HAP-1 (cell line): ENCODE measurements around the gene MLN.

Source experiments
- DNase-seq, 2 experiments: peaks; one replicate each; pipeline ENCODE4 v3.0.0-alpha.2; 2016 to 2020; ENCODE audit warnings: low spot score in 2 of 2
- H3K27me3 ChIP-seq: fragments of 250-450 bp; sonication (Bioruptor Pico); 2 replicates; pipeline ENCODE4 v1.5.1; 2020; ENCODE audit warnings: low read depth, mild to moderate bottlenecking, moderate library complexity
- H3K36me3 ChIP-seq: fragments of 250-450 bp; sonication (Bioruptor Pico); replicated peaks from 2 replicates; pipeline ENCODE4 v1.5.1; 2020; ENCODE audit warnings: mild to moderate bottlenecking
- H3K4me1 ChIP-seq: fragments of 250-450 bp; sonication (Bioruptor Pico); 2 replicates; pipeline ENCODE4 v1.5.1; 2020; ENCODE audit warnings: mild to moderate bottlenecking
- H3K4me3 ChIP-seq: fragments of 250-450 bp; sonication (Bioruptor Pico); 2 replicates; pipeline ENCODE4 v1.5.1; 2020; ENCODE audit warnings: mild to moderate bottlenecking, moderate library complexity
- H3K9me3 ChIP-seq: fragments of 250-450 bp; sonication (Bioruptor Pico); 2 replicates; pipeline ENCODE4 v1.5.1; 2020; ENCODE audit warnings: mild to moderate bottlenecking, moderate library complexity
- in situ Hi-C: fragments of 300-500 bp; cut with MboI; formaldehyde crosslinking; loops from 3 replicates; pipeline ENCODE4 v1.14.3; 2020; ENCODE audit warnings: low sequenced_read_pairs, inconsistent platforms, mixed read lengths

The MLN gene

DNA sequence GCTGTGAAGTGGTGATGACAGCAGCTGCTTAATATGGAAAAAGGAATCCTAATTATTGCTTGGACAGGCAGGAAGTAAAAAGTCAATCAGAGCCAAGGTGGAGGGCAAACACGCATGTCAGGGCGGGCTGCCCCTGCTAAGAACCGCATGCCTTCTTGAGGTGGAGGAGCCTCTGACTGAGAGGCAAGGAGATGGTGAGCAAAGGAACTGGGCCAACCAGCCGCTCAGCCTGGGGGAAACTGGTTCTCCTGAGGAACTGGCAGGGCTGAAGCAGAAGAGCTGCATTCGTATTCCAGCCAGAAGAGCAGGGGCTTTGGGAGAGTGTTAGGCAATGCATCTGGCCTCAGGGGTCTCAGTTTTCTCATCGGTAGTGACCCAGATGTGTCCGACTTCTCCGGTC lies 13.1 kb upstream of the MLN start:
- in situ Hi-C loops: no loop called here

DNA sequence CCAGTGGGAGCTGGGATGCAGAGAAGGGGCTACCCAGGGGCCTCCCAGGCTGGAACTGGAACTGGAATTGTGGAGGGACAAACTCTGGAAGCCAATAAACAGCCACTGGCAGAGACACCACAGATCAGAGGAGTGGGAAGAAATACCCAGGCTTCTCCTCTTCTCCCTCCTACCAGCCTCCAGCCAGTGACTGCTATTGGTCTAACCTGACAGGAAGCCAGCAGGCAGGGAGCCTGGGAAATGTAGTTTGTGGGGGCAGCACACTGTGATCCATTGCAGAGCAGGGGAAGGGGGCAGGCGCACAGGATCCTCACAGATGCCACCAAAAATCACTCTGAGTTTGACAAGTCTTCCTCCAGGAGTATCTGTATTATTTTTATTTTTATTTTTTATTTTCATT lies 12.1 kb upstream of the MLN start:
- Histone ChIP-seq H3K36me3 (no peaks in the 10 kb centered on the region), H3K4me3 (no peak overlapping the region), H3K4me1 (peaks cover 5% of the 10 kb centered on the region), H3K27me3 (peaks cover 6% of the 10 kb centered on the region; the same call in 1 of the 2 replicates), H3K9me3 (no peaks in the 10 kb centered on the region)
- DNase-seq: peak in 1 of 2 experiments; percentile 68
- in situ Hi-C loops: no loop called here

More for the DNA sequence above, 13.1 kb upstream of the MLN start:
- H3K36me3 ChIP-seq: no peaks in the 10 kb centered on the region
- peaks cover 6% of the 10 kb centered on the region; the same call in 1 of the 2 replicates for H3K27me3 ChIP-seq
- no peak overlapping the region for H3K4me3 ChIP-seq
- no peaks in the 10 kb centered on the region; the same call in 1 of the 2 replicates for H3K4me1 ChIP-seq
- no peaks in the 10 kb centered on the region for H3K9me3 ChIP-seq
- no peak for DNase-seq

DNA sequence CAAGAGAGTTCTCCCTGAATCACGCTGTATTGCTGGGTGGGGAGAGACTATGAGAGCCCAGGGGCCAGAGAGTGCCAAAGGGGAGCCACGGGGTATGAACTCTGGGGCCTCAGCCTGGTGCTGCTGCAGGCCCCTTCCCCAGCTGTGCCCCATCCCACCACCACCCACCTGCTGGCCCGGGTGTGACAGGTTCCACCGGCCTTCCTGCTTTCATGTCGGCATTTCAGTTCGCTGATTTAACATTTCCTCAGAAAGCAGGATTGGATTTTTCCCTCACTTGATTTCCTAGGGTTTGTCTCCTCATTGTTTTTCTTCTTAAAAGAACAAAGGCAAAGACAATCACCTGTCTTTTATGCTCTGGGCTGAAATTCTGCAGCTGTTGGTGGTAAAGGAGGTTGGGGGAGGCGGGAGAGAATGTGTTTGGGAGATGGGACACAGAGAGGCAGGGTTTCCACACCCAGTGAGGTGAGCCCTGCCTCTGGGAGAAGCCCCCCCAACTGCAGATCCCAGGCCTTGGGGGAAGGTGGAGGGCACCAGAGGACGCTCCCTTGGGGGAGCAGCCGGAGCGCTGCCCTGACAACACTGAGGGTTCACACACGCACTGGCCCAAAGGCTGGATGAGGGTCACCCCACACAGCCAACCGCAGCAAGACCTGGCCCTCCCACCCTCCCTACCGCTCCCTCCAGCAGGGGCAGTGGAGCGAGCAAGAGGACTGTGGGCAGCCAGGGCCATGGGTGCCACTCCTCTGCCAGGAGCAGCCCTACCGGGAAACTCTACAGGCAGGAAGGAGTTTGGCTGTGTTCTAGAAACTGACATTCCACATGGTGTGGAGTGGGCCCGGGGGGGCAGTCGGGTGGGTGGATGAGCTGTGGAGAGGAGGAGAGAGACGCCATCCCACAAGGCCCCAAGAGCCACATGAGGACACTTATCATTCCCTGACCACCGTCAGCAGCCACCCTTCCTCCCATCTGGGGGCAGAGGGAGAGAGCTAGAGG lies 10.5 kb upstream of the MLN start:
- DNase-seq: no peak
- in situ Hi-C loops: no loop called here
- no peaks in the 10 kb centered on the region for H3K9me3 ChIP-seq
- peaks cover 6% of the 10 kb centered on the region; the same call in 1 of the 2 replicates for H3K27me3 ChIP-seq
- peaks cover 14% of the 10 kb centered on the region for H3K4me1 ChIP-seq
- H3K36me3 ChIP-seq: no peaks in the 10 kb centered on the region
- no peak overlapping the region for H3K4me3 ChIP-seq

DNA sequence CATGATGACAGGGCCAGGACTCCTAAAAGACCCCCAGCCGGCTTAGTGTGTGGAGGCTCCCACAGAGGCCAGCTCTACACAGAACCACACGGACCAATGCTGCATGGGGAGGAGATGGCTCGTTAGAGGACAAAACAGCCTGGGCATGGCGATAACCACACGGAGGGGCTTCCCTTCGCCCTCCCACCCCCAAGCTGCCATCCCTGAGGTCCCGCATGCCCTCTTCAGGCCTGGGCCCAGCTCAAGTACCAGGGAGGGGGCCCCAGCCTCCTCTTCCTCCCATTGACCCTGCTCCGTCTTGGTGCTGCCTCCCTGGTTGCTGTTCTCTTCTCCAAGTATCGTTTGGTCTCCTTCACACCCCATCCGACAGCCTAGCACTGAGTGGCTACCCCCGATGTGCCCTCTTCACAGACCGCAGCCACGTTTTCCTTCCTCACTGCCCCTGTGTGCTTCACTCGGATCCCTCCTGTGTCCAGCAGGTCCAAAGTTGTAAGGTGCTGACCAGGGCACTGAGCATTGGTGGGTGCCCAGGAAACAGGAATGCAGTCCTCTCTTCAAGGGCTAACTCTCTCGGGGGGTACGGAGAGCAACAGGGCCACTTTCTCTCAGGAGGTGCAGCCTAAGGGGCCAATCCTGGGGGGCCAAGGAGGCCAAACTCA lies 9.6 kb upstream of the MLN start:
- Histone ChIP-seq H3K4me1 (peaks cover 23% of the 10 kb centered on the region), H3K9me3 (no peaks in the 10 kb centered on the region), H3K4me3 (no peak overlapping the region), H3K27me3 (peaks cover 6% of the 10 kb centered on the region; the same call in 1 of the 2 replicates), H3K36me3 (no peaks in the 10 kb centered on the region)
- in situ Hi-C loops: no loop called here
- DNase-seq: no peak

DNA sequence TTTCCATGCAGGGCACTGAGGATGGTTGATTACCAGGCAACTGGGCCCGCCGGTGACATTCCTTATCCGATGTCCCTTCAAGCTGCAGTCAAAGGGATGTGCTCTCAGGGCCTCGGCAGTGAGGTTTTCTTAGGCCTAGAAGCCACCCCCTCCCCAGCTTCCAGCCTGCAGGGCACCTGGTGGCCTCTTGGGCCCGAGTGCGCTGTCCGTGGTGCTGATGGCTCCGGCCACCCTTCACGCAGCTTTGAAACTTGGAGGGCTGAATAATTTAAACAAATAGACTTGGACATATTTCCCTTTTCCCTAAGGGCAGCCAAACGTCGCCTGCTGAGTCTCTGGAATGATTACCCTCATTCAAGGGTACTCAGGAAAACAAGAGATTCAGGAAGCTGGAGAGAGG lies 8.9 kb upstream of the MLN start:
- peaks cover 27% of the 10 kb centered on the region for H3K4me1 ChIP-seq
- peaks cover 6% of the 10 kb centered on the region; the same call in 1 of the 2 replicates for H3K27me3 ChIP-seq
- H3K36me3 ChIP-seq: no peaks in the 10 kb centered on the region
- no peaks in the 10 kb centered on the region for H3K9me3 ChIP-seq
- DNase-seq: peak; percentile 33 to 86
- in situ Hi-C loops: no loop called here
- no peak overlapping the region for H3K4me3 ChIP-seq

DNA sequence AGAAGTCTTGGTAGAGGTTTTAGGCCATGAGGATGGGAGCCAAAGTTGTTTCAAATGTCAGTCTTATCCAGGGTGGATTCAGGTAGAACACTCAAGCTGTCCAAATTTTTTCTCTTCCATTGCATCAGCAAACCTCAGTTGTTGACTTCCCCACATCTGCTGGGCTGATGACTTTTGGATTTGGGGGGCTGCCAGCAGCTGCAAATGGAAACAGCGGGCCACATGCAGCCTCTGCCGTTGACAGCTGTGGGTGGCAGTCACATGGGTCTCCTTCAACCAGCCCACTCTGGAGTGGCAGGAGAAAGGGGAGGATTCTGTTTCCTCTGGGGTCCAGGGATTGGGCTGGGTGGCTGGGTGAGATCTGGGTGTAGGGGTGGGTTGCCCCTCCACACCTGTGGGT lies 5.8 kb upstream of the MLN start:
- in situ Hi-C loops: no loop called here
- Histone ChIP-seq H3K36me3 (no peaks in the 10 kb centered on the region), H3K9me3 (no peaks in the 10 kb centered on the region), H3K27me3 (no peaks in the 10 kb centered on the region), H3K4me1 (peaks cover 27% of the 10 kb centered on the region), H3K4me3 (no peak overlapping the region)
- peak in 1 of 2 experiments; percentile 41 for DNase-seq

DNA sequence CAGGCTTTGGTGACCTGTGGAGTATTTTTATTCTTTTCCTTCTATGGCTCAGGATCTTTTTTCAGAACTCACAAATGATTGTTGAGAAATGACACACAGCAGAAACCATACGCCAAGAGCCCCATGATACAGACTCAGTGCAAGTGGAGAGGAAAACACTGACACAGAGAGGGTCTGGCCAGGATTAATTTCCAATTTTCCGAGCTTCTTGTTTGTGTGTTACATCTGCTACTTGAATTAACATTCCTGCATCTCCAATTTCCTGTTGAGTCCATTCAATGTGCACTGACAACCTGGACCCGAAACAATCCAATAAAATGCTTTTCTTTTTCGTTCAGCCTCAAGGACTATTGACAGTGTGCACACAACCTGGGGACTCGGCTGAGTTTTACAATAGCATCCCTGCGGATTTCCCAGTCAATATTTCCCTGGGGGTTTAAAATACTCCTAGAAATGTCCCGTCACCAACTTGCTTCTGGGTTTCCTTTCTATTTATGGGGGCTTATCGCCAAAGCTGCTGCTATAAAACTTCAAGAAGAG lies 4.9 kb upstream of the MLN start:
- H3K9me3 ChIP-seq: no peaks in the 10 kb centered on the region
- no peaks in the 10 kb centered on the region for H3K27me3 ChIP-seq
- H3K4me1 ChIP-seq: peaks cover 27% of the 10 kb centered on the region
- no peak overlapping the region for H3K4me3 ChIP-seq
- no peaks in the 10 kb centered on the region for H3K36me3 ChIP-seq
- in situ Hi-C loops: no loop called here
- DNase-seq: peak; percentile 56 to 81

DNA sequence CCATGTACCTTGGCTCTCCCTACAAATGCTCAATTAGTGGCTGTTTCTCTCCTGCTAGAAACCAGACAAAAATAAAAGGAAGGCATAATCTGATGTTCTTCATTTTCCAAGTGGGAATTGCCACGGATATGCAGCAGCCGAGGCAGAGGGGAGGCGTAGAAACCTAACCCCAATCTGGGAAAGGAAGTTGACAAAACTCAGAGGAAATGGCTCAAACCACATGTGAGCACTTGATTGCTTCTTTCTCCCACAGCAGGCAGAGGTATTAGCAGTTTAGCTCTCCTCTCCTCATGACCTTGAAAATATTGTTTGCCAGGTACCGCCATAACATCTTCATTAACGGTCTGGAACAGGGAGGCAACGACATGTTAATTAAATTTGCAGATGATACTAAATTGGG lies 3.8 kb upstream of the MLN start:
- no peak for DNase-seq
- H3K9me3 ChIP-seq: no peaks in the 10 kb centered on the region
- H3K4me1 ChIP-seq: peaks cover 27% of the 10 kb centered on the region
- H3K4me3 ChIP-seq: no peak overlapping the region
- no peaks in the 10 kb centered on the region for H3K27me3 ChIP-seq
- in situ Hi-C loops: no loop called here
- no peaks in the 10 kb centered on the region for H3K36me3 ChIP-seq

DNA sequence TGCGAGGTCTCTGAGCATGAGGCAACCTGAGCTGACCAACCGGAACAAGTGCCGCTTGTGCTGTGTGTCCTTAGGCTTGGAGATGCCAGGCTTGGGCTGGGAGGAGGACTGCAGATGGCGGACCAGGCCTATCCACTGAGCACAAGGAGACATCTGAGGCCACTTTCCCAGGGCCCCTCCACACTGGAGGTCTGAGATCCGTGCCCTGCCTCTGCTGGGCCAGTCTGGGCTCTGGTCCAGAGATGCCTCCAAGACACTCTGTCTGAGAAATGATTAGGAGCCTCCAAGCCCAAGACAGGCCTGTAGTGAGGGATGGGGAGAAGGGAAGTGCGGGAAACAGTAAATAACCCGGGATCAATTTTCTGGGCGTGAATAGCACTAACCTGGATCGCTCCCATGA lies 3.0 kb upstream of the MLN start:
- no peaks in the 10 kb centered on the region for H3K36me3 ChIP-seq

DNA sequence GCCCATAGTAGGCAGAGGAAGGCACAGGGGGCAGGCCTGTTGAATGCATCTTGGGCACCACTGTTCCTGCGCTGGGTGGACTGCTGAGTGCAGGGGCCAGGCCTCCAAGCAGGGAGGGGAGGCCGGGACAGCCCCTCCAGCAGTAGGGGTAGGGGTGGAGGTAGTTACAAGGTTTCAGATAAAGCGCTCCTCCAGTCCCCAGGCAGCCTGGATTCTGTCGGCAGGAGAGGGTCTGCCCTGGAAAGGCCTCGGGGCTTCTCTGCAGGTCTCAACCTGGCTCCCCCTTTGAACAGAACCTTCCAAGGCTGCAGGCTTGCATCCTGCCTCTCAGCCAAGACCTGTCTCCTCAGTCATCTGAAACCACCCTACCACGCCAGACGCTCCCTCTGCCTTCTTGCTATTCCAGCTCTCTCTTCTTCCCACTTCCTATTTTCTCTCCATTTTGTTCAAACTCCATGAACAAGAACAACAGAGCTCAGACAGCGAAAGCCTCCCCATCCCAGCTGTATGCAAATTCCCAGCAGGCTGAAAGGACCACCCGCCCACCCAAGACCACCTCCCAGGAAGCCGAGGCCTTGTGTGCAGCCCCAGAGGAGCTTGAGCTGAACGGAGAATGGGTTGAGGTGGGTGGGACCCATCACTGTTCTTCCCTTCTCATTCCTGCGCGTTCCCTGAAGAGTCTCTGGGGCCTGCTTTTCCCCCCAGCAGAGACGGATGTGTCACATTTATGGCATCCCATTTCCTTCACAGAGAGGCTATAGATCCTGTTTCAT lies 1.4 kb downstream of the MLN start:
- Histone ChIP-seq H3K4me1 (no peaks in the 10 kb centered on the region), H3K9me3 (no peaks in the 10 kb centered on the region), H3K4me3 (no peak overlapping the region), H3K36me3 (no peaks in the 10 kb centered on the region), H3K27me3 (no peaks in the 10 kb centered on the region)
- no peak for DNase-seq
- in situ Hi-C loops: no loop called here

More for the DNA sequence above, 3.0 kb upstream of the MLN start:
- DNase-seq: no peak
- no peaks in the 10 kb centered on the region for H3K9me3 ChIP-seq
- no peaks in the 10 kb centered on the region for H3K27me3 ChIP-seq
- in situ Hi-C loops: no loop called here
- H3K4me3 ChIP-seq: no peak overlapping the region
- H3K4me1 ChIP-seq: peaks cover 27% of the 10 kb centered on the region

DNA sequence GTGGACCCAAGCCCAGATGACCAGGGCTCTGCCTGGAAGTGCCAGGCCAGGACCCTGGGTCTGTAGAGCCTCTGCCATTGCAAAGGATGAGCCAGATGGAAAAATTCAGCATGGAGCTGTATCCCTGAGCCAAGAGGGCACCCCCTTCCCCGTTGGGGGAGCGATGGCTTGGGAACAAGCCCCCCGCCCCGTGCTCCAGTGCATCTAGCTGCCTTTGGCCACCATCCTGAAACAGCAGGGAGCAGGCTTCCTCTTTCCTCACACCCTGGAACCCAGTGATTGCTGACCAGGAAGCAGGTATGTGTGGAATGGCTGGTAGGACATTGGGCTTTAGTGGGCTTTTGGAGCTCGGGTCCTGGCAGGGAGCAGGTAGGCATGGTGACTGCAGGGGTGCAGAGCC lies 2.2 kb downstream of the MLN start:
- no peaks in the 10 kb centered on the region for H3K27me3 ChIP-seq
- in situ Hi-C loops: no loop called here
- no peaks in the 10 kb centered on the region for H3K36me3 ChIP-seq
- no peaks in the 10 kb centered on the region for H3K9me3 ChIP-seq
- H3K4me1 ChIP-seq: no peaks in the 10 kb centered on the region
- no peak for DNase-seq
- no peak overlapping the region for H3K4me3 ChIP-seq

DNA sequence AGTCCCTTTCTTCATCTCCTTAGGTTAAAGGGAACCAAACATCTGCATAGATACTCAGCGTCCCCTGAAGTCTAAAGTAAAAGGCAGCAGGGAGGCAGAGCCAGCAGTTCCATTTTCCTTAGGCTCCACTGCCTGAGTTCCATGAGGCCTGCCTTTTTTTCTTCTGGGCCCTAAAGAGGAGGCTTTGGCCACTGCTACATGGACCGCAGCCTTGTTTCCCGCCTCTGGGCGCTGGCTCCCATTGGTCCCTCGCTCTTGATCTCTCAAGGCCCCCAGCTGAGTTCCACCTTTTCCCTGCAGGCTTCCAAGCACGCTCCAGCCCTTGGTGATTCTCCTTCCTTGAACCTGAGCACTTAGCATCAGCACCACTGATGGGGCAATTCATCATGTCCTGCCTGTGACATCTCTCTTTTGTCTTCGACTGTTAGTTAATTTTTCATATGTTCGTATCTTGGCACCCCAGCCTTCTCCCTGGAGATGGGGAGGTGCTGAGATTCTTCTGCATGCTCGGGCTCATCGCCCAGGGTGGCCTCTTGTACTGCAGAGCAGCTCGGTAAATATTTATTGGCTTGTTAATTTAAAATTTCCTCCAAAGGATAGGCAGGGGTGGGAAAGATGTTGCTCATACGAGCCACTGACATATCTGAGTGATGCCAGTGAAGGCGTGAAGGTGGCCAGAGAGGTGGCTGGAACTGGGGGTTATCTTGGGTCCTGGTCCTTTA lies 3.4 kb downstream of the MLN start:
- no peaks in the 10 kb centered on the region for H3K36me3 ChIP-seq
- in situ Hi-C loops: no loop called here
- H3K9me3 ChIP-seq: no peaks in the 10 kb centered on the region
- H3K4me1 ChIP-seq: no peaks in the 10 kb centered on the region
- H3K4me3 ChIP-seq: no peak overlapping the region
- DNase-seq: no peak
- H3K27me3 ChIP-seq: no peaks in the 10 kb centered on the region
